HCT116 (cell line): ENCODE measurements around the gene KCNC3. TPM values are rescaled to one million over a fixed set of nuclear protein-coding genes. Genes with fewer than 3 reads are reported as not detected.

Experiments used
- ATAC-seq: fragments of 200-7000 bp; cut with Tn5 transposase; 2 replicates; pipeline ENCODE4 v1.9.1; 2020; ENCODE audit warnings: mild to moderate bottlenecking, moderate library complexity
- BruUV-seq: library from RNA; stranded (reverse); fragments of 400-500 nt; replicated peaks from 2 replicates; lab custom pipeline; 2021; lab: Mats Ljungman, UMichigan
- CTCF ChIA-PET: fragments of 300-600 bp; sonication (Branson Sonifier 250); formaldehyde crosslinking; loops from one replicate; lab custom pipeline; 2021; ENCODE audit warnings: antibody characterized with exemption; lab: Charles Lee
- POLR2A ChIA-PET: fragments of 300-600, 350-600 bp; sonication (Branson Sonifier 250); formaldehyde crosslinking; loops from one replicate; lab custom pipeline; 2021; ENCODE audit warnings: antibody characterized with exemption; lab: Charles Lee
- RAD21 ChIA-PET, 2 experiments: fragments of 300-600 bp; sonication (Branson Sonifier 250); formaldehyde crosslinking; loops; one replicate each; lab custom pipeline; 2023; ENCODE audit warnings: low total read pairs in 2 of 2; ENCODE audit not compliant: uncharacterized antibody in 2 of 2, unreplicated experiment in 2 of 2, low non-redundant PET in 1 of 2; lab: Charles Lee
- DNase-seq: peaks from one replicate; pipeline ENCODE4 v3.0.0-alpha.2; 2010; ENCODE audit warnings: low read depth, low spot score
- H2AFZ ChIP-seq: fragments of 200-600 bp; shearing (Covaris generic), sonication (generic); 2 replicates; pipeline ENCODE4 v1.6.1; 2017; ENCODE audit warnings: low read depth, mixed run types, mixed read lengths, antibody characterized with exemption, low read length; ENCODE audit not compliant: poor library complexity, severe bottlenecking
- H3K27ac ChIP-seq: 2 replicates; pipeline ENCODE4 v1.5.1; 2012; ENCODE audit warnings: low read depth, low read length
- H3K27me3 ChIP-seq: fragments of 200-600 bp; sonication (generic); 2 replicates; pipeline ENCODE4 v1.6.1; 2016; ENCODE audit warnings: mixed run types, low read length, mixed read lengths; ENCODE audit not compliant: insufficient read depth
- H3K36me3 ChIP-seq, 2 experiments: fragments of 200-500 bp in 1 of 2; fragments of 200-600 bp in 1 of 2; sonication (Bioruptor generic) in 1 of 2; sonication (generic) in 1 of 2; 2 replicates each; pipeline versions ENCODE4 v1.5.1 to v1.6.1; 2014 to 2016; ENCODE audit warnings: low read length in 2 of 2, inconsistent platforms in 1 of 2, mixed read lengths in 1 of 2, mixed run types in 1 of 2; ENCODE audit not compliant: insufficient read depth in 2 of 2, control insufficient read depth in 1 of 2
- H3K4me1 ChIP-seq, 2 experiments: fragments of 200-600 bp in 1 of 2; sonication (generic) in 1 of 2; 2 replicates each; pipeline versions ENCODE4 v1.5.1 to v1.6.1; 2012 to 2017; ENCODE audit warnings: low read length in 2 of 2, inconsistent platforms in 1 of 2, mild to moderate bottlenecking in 1 of 2, mixed read lengths in 1 of 2, mixed run types in 1 of 2, moderate library complexity in 1 of 2; ENCODE audit not compliant: insufficient read depth in 2 of 2, control insufficient read depth in 1 of 2
- H3K4me2 ChIP-seq: fragments of 200-600 bp; sonication (generic); 2 replicates; pipeline ENCODE4 v1.6.1; 2017; ENCODE audit warnings: mixed run types, low read length, mixed read lengths
- H3K4me3 ChIP-seq, 2 experiments: fragments of 200-600 bp in 1 of 2; sonication (generic) in 1 of 2; replicated peaks in 1 of 2; 2 replicates each; pipeline ENCODE4 v1.5.1; 2011 to 2016; ENCODE audit warnings: low read length in 2 of 2, control low read depth in 1 of 2, low read depth in 1 of 2, mild to moderate bottlenecking in 1 of 2, mixed read lengths in 1 of 2, mixed run types in 1 of 2
- H3K79me2 ChIP-seq: fragments of 200-600 bp; sonication (generic); 2 replicates; pipeline ENCODE4 v1.6.1; 2017; ENCODE audit warnings: mild to moderate bottlenecking, mixed run types, low read length, moderate library complexity, mixed read lengths; ENCODE audit not compliant: insufficient read depth
- H3K9ac ChIP-seq: fragments of 200-600 bp; sonication (generic); 2 replicates; pipeline ENCODE4 v1.6.1; 2016; ENCODE audit warnings: low read length, mixed read lengths
- H3K9me2 ChIP-seq: fragments of 200-600 bp; sonication (generic), shearing (Covaris generic); 2 replicates; pipeline ENCODE4 v1.6.1; 2017; ENCODE audit warnings: mixed run types, mild to moderate bottlenecking, moderate library complexity; ENCODE audit not compliant: insufficient read depth
- H3K9me3 ChIP-seq, 2 experiments: fragments of 200-500 bp in 1 of 2; fragments of 200-600 bp in 1 of 2; sonication (Bioruptor generic) in 1 of 2; sonication (generic) in 1 of 2; 2 replicates each; pipeline ENCODE4 v1.6.1; 2014 to 2017; ENCODE audit warnings: low read length in 2 of 2, mixed read lengths in 2 of 2, inconsistent platforms in 1 of 2, low read depth in 1 of 2, mild to moderate bottlenecking in 1 of 2, mixed run types in 1 of 2, moderate library complexity in 1 of 2; ENCODE audit not compliant: control insufficient read depth in 1 of 2, insufficient read depth in 1 of 2
- H4K20me1 ChIP-seq: fragments of 200-600 bp; sonication (generic), shearing (Covaris generic); 2 replicates; pipeline ENCODE4 v1.6.1; 2017; ENCODE audit warnings: mixed run types, mild to moderate bottlenecking, moderate library complexity; ENCODE audit not compliant: insufficient read depth
- EGR1 ChIP-seq: IDR thresholded peaks from 2 replicates; pipeline ENCODE4 v1.6.1; 2012; ENCODE audit warnings: low read depth
- POLR2A ChIP-seq: IDR thresholded peaks from 2 replicates; pipeline ENCODE4 v1.7.0; 2011; ENCODE audit warnings: borderline replicate concordance; ENCODE audit not compliant: insufficient read depth, insufficient read length; ENCODE audit errors: extremely low read depth
- SRF ChIP-seq: IDR thresholded peaks from 2 replicates; pipeline ENCODE4 v1.6.1; 2012; ENCODE audit warnings: low read depth
- ZFX ChIP-seq: fragments of 450-650 bp; IDR thresholded peaks from 2 replicates; pipeline ENCODE4 v1.6.1; 2017
- ZNF274 ChIP-seq: fragments of 200-500 bp; sonication (Bioruptor generic); IDR thresholded peaks from 2 replicates; pipeline ENCODE4 v1.6.1; 2014; ENCODE audit warnings: mild to moderate bottlenecking, low read depth, low read length, inconsistent platforms
- intact Hi-C: fragments of 100-400 bp; cut with micrococcal nuclease; formaldehyde crosslinking; loops from 2 replicates; pipeline ENCODE4 v1.10.0; 2022
- total RNA-seq: library from RNA; stranded (reverse); gene quantifications from one replicate; pipeline ENCODE4 v1.2.1, GENCODE V29; 2021; ENCODE audit not compliant: unreplicated experiment
- TF ChIP-seq, protein P1 (sequence below): IDR thresholded peaks from 2 replicates; pipeline ENCODE4 v1.6.1; 2011; ENCODE audit warnings: mild to moderate bottlenecking, low read length, moderate library complexity; ENCODE audit not compliant: insufficient replicate concordance; ENCODE audit errors: extremely low read depth
- TF ChIP-seq, protein P2 (sequence below), 3 experiments: fragments of 200-600 bp in 1 of 3; sonication (generic) in 1 of 3; IDR thresholded peaks in 2 of 3; conservative IDR thresholded peaks in 1 of 3; 2 replicates each; pipeline ENCODE4 v1.5.1; 2012 to 2017; ENCODE audit warnings: low read depth in 2 of 3, low read length in 2 of 3, antibody characterized with exemption in 1 of 3, borderline replicate concordance in 1 of 3, control low read depth in 1 of 3, mild to moderate bottlenecking in 1 of 3, mixed read lengths in 1 of 3, mixed run types in 1 of 3, moderate library complexity in 1 of 3; ENCODE audit not compliant: insufficient read depth in 1 of 3
- TF ChIP-seq, protein P3 (sequence below): IDR thresholded peaks from 2 replicates; pipeline ENCODE4 v1.6.1; 2012

Gene KCNC3
- total RNA-seq, 1 experiment from 2014 or later, result 6.9 TPM

GRCh38 chr19:50333235-50333736 is 4.1 kb upstream of the KCNC3 start:
- peak; percentile 88 for DNase-seq

DNA sequence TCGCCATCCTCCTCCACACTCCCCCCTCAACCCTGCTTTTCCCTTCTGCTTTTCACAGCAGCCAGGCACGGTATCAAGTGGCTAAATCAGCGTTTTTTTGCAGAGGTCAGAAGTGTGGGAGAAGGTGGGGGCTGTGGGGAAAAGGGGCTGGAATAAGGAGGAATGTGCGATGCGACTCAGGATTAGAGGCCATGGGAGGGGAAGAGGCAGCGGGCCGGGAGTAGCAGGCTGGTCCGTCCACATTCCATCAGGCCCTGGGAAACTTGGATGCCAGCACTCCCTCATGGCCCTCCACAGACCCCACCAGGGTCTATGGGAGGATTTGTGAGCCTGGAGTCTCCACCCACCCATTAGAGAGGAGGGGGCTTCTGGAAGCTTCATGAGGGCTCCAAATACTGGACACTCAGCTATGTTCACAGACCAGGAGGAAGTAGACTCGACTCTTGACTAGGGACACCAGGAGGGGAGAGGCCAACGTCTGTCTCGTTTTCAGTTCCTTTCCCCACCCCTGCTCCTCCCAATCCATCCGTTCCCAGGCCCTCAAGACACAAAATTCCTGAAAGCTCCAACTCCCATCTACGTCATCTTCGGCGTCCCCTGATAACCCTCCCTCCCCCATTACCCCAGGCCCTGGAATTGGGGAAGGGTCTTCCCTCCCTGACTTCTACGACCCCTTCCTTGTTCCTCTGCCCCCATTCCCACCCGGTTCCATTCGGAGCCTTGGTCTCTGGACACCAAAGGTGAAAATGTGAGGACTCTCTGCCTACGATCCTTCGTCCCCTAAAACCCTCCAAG is 3.3 kb upstream of the KCNC3 start:
- BruUV-seq, result no TSS peak
- Histone ChIP-seq H3K4me2 (peak overlapping the region; percentile 86), H3K36me3 (no peaks in the 10 kb centered on the region), H3K4me1 (peaks cover 30 to 61% of the 10 kb centered on the region in 2 experiments), H4K20me1 (no peaks in the 10 kb centered on the region), H2AFZ (no peak overlapping the region), H3K27ac (no peak overlapping the region; the same call in 1 of the 2 replicates), H3K4me3 (peak overlapping the region in 1 of 2 experiments; percentile 46; a peak in 1 of 4 replicates), H3K79me2 (peaks cover 3% of the 10 kb centered on the region; the same call in 1 of the 2 replicates), H3K9ac (no peak overlapping the region), H3K27me3 (no peaks in the 10 kb centered on the region), H3K9me2 (no peaks in the 10 kb centered on the region), H3K9me3 (no peaks in the 10 kb centered on the region)
- DNase-seq (no peak), ATAC-seq (no peak)
- ChIA-PET RAD21 (no interaction called here), CTCF (no interaction called here), POLR2A (interaction anchor here (0.5 kb wide), 1 partner anchor 393 kb away, joined by 4 read pairs; no protein-coding TSS in a partner anchor)
- no peak for TF ChIP-seq POLR2A
- TF ChIP-seq, protein P1, sequence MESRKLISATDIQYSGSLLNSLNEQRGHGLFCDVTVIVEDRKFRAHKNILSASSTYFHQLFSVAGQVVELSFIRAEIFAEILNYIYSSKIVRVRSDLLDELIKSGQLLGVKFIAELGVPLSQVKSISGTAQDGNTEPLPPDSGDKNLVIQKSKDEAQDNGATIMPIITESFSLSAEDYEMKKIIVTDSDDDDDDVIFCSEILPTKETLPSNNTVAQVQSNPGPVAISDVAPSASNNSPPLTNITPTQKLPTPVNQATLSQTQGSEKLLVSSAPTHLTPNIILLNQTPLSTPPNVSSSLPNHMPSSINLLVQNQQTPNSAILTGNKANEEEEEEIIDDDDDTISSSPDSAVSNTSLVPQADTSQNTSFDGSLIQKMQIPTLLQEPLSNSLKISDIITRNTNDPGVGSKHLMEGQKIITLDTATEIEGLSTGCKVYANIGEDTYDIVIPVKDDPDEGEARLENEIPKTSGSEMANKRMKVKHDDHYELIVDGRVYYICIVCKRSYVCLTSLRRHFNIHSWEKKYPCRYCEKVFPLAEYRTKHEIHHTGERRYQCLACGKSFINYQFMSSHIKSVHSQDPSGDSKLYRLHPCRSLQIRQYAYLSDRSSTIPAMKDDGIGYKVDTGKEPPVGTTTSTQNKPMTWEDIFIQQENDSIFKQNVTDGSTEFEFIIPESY, result no peak
- TF ChIP-seq, protein P2, sequence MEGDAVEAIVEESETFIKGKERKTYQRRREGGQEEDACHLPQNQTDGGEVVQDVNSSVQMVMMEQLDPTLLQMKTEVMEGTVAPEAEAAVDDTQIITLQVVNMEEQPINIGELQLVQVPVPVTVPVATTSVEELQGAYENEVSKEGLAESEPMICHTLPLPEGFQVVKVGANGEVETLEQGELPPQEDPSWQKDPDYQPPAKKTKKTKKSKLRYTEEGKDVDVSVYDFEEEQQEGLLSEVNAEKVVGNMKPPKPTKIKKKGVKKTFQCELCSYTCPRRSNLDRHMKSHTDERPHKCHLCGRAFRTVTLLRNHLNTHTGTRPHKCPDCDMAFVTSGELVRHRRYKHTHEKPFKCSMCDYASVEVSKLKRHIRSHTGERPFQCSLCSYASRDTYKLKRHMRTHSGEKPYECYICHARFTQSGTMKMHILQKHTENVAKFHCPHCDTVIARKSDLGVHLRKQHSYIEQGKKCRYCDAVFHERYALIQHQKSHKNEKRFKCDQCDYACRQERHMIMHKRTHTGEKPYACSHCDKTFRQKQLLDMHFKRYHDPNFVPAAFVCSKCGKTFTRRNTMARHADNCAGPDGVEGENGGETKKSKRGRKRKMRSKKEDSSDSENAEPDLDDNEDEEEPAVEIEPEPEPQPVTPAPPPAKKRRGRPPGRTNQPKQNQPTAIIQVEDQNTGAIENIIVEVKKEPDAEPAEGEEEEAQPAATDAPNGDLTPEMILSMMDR (IDR thresholded peaks at IDR 0.05 in 2 of 3, conservative IDR thresholded peaks at IDR 0.05 in 1 of 3; ENCODE audit: borderline replicate concordance in 1 of 3, insufficient read depth in 1 of 3, low read depth in 2 of 3, low read length in 2 of 3), result no peak
- TF ChIP-seq, protein P3, sequence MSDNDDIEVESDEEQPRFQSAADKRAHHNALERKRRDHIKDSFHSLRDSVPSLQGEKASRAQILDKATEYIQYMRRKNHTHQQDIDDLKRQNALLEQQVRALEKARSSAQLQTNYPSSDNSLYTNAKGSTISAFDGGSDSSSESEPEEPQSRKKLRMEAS, result no peak
- no peak for TF ChIP-seq ZFX
- TF ChIP-seq ZNF274, result no peak
- intact Hi-C loops, result no loop called here

More at GRCh38 chr19:50333235-50333736, 4.1 kb upstream of the KCNC3 start:
- intact Hi-C loops, result no loop called here
- Histone ChIP-seq H3K27me3 (no peaks in the 10 kb centered on the region), H2AFZ (peak overlapping the region; percentile 95), H3K9me2 (no peaks in the 10 kb centered on the region), H3K4me3 (peak overlapping the region; percentile 40 to 46), H3K4me1 (peaks cover 26 to 54% of the 10 kb centered on the region in 2 experiments), H3K79me2 (no peaks in the 10 kb centered on the region), H3K9ac (peak overlapping the region; percentile 11; the same call in 1 of the 2 replicates), H3K9me3 (no peaks in the 10 kb centered on the region), H3K36me3 (no peaks in the 10 kb centered on the region), H3K4me2 (peak overlapping the region; percentile 86), H3K27ac (peak overlapping the region; percentile 39)
- ChIA-PET POLR2A (interaction anchor here (0.5 kb wide), 1 partner anchor 392 kb away, joined by 4 read pairs; no protein-coding TSS in a partner anchor), CTCF (no interaction called here), RAD21 (interaction anchor here in 1 of 2 experiments (0.6 kb wide), 1 partner anchor 13 kb away, joined by 9 read pairs; no protein-coding TSS in a partner anchor)
- peak; percentile 50 for ATAC-seq
- BruUV-seq, result no TSS peak
- TF ChIP-seq SRF (no peak), EGR1 (peak; percentile 98)
- TF ChIP-seq, all 23 proteins: peak for 1
- no peaks in the 10 kb centered on the region for H4K20me1 ChIP-seq
